ENCODE results near the gene ZNF831.

ZNF831 gene

DNA sequence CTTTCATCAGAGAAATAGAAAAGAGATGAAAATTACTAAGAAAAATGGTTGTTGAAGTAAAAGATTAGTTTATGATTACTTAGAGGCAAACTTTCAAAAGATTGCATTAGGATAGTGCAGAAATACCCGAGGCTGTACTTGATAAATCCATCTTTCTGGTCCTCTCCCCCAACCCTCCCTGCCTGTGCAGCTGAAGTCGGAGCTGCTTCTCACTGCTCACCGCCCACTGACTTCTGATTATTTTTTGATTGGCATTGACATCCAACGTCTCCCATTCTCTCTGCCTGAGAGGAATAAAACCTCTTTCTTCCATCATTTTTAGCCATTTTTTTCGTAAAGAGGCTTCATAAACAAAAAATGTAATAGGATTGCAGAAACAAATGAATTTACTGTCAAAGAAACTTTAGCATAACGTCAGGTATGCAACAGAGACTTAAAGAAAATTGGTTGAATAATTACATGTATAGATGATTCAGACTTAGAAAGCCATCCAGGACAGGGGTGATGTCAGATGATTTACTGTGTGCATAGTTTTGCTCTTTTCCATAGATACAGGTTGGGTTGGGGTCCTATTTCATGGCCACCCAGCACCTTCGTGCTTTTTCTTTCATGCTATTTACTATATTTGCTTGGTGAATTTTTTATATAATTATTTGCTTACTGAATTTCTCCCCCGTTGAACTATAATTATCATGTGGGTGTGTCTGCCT, 83.2 kb downstream of the ZNF831 start:
- H4K20me1 ChIP-seq (ENCODE audit: control insufficient read depth, insufficient read depth, low read depth, low read length): no peaks in the 10 kb centered on the region; the same call in 1 of the 2 replicates
- H3K4me1 ChIP-seq (ENCODE audit: control insufficient read depth, low read length): no peaks in the 10 kb centered on the region
- no peaks in the 10 kb centered on the region for H3K36me3 ChIP-seq (ENCODE audit: control insufficient read depth, low read length)
- no peaks in the 10 kb centered on the region for H3K9me2 ChIP-seq (replicated peaks; ENCODE audit: control insufficient read depth, low read length)
- H3K9me3 ChIP-seq (ENCODE audit: control insufficient read depth, insufficient read depth, low read length): no peaks in the 10 kb centered on the region
- no peaks in the 10 kb centered on the region for H3K27me3 ChIP-seq (ENCODE audit: control insufficient read depth, low read length)
- TF ChIP-seq, protein P1, sequence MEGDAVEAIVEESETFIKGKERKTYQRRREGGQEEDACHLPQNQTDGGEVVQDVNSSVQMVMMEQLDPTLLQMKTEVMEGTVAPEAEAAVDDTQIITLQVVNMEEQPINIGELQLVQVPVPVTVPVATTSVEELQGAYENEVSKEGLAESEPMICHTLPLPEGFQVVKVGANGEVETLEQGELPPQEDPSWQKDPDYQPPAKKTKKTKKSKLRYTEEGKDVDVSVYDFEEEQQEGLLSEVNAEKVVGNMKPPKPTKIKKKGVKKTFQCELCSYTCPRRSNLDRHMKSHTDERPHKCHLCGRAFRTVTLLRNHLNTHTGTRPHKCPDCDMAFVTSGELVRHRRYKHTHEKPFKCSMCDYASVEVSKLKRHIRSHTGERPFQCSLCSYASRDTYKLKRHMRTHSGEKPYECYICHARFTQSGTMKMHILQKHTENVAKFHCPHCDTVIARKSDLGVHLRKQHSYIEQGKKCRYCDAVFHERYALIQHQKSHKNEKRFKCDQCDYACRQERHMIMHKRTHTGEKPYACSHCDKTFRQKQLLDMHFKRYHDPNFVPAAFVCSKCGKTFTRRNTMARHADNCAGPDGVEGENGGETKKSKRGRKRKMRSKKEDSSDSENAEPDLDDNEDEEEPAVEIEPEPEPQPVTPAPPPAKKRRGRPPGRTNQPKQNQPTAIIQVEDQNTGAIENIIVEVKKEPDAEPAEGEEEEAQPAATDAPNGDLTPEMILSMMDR (IDR thresholded peaks at IDR 0.05; ENCODE audit: low read depth, low read length, poor library complexity, severe bottlenecking): no peak
- TF ChIP-seq EZH2phosphoT487 (IDR thresholded peaks at IDR 0.05; ENCODE audit: borderline replicate concordance, low read length): no peak
- H3K4me3 ChIP-seq (ENCODE audit: low read length): no peak overlapping the region
- no peaks in the 10 kb centered on the region for H3K79me2 ChIP-seq (ENCODE audit: control insufficient read depth, low read length)
- H3K4me2 ChIP-seq (ENCODE audit: low read length): no peak overlapping the region
- H3F3A ChIP-seq (ENCODE audit: control insufficient read depth, insufficient read depth): no peaks in the 10 kb centered on the region
- H3K27ac ChIP-seq (ENCODE audit: low read depth, low read length): no peak overlapping the region

DNA sequence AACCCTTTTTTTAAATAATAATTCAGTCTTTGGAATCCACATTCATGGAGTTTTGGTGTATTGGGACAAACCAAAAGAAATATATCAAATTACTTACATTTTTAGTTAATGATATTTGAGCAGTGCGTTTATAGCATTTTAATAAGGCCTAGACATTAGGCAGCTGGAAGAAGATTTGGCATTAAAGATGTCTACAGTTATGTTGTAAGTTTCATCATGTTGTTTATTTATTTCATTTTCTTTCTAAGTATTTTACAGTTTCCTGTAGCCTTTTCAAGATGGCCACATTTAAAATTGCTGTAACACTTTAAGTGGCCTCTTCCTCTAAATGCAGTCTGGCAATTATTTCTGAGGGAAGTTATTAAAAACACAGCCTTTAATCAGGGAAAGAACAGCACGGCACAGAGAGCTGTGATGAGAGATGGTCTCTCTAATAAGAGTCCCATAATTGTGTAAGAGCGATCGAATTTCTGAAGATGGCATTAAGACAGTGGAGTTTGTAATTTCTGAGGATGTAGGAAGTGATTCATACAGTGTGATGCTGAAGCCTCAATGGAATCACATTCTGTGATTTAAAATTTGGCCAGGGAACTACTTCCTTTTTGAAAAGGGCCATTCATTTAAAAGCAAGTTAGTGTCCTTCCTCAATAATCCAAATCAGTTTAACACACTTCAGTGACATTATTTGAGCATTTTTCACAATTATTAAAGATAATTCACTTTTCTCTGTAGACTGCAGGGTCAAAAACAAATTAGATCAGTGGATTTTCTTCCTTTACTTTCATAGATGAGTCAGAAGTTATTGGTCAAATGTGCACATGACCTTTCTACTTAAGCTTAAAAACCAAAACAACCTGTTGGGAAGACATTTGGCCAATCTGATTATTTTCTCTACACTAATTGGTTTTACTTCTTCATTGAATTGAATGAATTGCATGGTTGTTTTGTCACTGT, 84.4 kb downstream of the ZNF831 start:
- H3K27me3 ChIP-seq (ENCODE audit: control insufficient read depth, low read length): no peaks in the 10 kb centered on the region
- H3K36me3 ChIP-seq (ENCODE audit: control insufficient read depth, low read length): no peaks in the 10 kb centered on the region
- no peak for TF ChIP-seq EZH2phosphoT487 (IDR thresholded peaks at IDR 0.05; ENCODE audit: borderline replicate concordance, low read length)
- TF ChIP-seq, protein P1 (IDR thresholded peaks at IDR 0.05; ENCODE audit: low read depth, low read length, poor library complexity, severe bottlenecking): no peak

DNA sequence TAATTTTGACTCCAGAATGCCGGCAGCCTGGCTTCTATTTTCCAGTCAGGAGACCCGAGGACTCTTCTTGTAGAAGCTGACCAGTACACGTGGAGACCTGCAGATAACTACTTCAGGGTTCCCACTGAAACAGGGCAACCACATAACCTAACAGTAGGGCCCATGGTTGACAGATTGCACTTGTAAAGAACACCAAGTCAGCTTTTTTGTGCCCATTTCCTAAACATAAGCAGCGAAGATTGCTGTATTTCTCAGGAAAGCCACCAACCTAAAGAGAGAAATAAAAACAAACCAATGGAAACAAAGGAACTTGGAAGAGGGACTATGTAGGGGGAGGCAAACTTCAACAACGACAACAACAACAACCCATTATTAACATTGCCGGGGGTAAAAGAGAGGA, 86.7 kb downstream of the ZNF831 start:
- H4K20me1 ChIP-seq (ENCODE audit: control insufficient read depth, insufficient read depth, low read depth, low read length): no peaks in the 10 kb centered on the region; the same call in 1 of the 2 replicates
- no peaks in the 10 kb centered on the region for H3K9me3 ChIP-seq (ENCODE audit: control insufficient read depth, insufficient read depth, low read length)
- no peak overlapping the region for H3K4me2 ChIP-seq (ENCODE audit: low read length)
- H3K9me2 ChIP-seq (replicated peaks; ENCODE audit: control insufficient read depth, low read length): no peaks in the 10 kb centered on the region
- H3K27me3 ChIP-seq (ENCODE audit: control insufficient read depth, low read length): no peaks in the 10 kb centered on the region
- H3K27ac ChIP-seq (ENCODE audit: low read depth, low read length): no peak overlapping the region
- H3F3A ChIP-seq (ENCODE audit: control insufficient read depth, insufficient read depth): no peaks in the 10 kb centered on the region
- no peaks in the 10 kb centered on the region for H3K4me1 ChIP-seq (ENCODE audit: control insufficient read depth, low read length)
- H3K79me2 ChIP-seq (ENCODE audit: control insufficient read depth, low read length): no peaks in the 10 kb centered on the region
- H3K4me3 ChIP-seq (ENCODE audit: low read length): no peak overlapping the region
- TF ChIP-seq EZH2phosphoT487 (IDR thresholded peaks at IDR 0.05; ENCODE audit: borderline replicate concordance, low read length): no peak
- no peaks in the 10 kb centered on the region for H3K36me3 ChIP-seq (ENCODE audit: control insufficient read depth, low read length)

More for the DNA sequence above, 84.4 kb downstream of the ZNF831 start:
- no peak overlapping the region for H3K4me3 ChIP-seq (ENCODE audit: low read length)
- H3K4me1 ChIP-seq (ENCODE audit: control insufficient read depth, low read length): no peaks in the 10 kb centered on the region
- no peaks in the 10 kb centered on the region for H3K9me3 ChIP-seq (ENCODE audit: control insufficient read depth, insufficient read depth, low read length)
- H3F3A ChIP-seq (ENCODE audit: control insufficient read depth, insufficient read depth): no peaks in the 10 kb centered on the region
- no peaks in the 10 kb centered on the region for H3K9me2 ChIP-seq (replicated peaks; ENCODE audit: control insufficient read depth, low read length)
- H4K20me1 ChIP-seq (ENCODE audit: control insufficient read depth, insufficient read depth, low read depth, low read length): no peaks in the 10 kb centered on the region; the same call in 1 of the 2 replicates
- no peak overlapping the region for H3K27ac ChIP-seq (ENCODE audit: low read depth, low read length)
- no peak overlapping the region for H3K4me2 ChIP-seq (ENCODE audit: low read length)
- H3K79me2 ChIP-seq (ENCODE audit: control insufficient read depth, low read length): no peaks in the 10 kb centered on the region
